HG03139 (cell line): ENCODE measurements around the gene HAGHL.

Source experiments
- ATAC-seq: cut with Tn5 transposase; IDR thresholded peaks from one replicate; pipeline ENCODE4 v1.9.1; 2021; ENCODE audit not compliant: unreplicated experiment

Gene HAGHL, protein sequence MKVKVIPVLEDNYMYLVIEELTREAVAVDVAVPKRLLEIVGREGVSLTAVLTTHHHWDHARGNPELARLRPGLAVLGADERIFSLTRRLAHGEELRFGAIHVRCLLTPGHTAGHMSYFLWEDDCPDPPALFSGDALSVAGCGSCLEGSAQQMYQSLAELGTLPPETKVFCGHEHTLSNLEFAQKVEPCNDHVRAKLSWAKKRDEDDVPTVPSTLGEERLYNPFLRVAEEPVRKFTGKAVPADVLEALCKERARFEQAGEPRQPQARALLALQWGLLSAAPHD

DNA sequence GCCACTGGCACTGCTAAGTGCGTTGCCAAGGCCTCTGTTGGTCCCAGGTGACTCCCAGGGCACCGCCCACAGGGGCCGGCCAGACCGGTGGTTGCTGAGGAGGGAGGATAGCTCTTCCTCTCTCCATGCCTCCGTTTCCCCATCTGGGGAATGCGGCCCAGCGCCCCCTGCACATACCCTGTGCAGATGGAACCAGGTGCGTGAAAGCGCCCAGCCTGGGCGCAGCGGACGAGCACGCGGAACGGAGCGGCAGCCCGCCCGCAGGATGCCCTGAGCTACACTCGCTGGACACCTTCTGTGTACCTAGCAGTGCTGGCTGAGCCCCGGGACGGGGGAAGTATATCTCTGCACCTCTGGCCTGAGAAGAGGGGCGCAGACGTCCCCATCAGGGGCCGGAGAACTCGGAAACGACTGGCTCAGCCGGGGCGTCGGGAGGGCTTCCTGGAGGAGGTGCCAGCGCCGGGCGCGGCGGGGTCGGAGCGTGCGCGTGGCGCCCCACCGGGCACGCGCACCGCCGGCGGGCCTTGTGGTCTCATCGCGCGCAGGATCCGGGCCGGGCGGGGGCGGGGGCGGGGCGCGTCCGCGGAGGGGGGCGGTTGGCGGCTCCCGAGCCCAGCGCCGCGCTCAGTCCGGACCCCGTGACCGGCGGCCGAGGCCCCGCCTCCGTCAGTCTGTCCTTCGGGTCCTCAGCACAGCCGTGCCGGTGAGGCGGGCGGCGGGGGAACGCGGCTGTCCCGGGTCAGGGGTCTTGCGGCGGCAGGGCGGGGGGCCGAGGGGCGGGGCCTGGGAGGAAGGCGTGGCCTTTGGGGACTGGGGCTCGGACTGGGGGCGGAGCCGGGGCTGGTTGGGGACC, at the start of gene HAGHL, which contains the start of gene CCDC78:
HAGHL (plus strand) TSS at position 669 of the 853 bp plus-strand sequence. CDS start 404 bp downstream, outside the sequence.
CCDC78 (minus strand) TSS at position 6 of the 853 bp plus-strand sequence. CDS start 76 bp downstream, outside the sequence.
- ATAC-seq = no peak

DNA sequence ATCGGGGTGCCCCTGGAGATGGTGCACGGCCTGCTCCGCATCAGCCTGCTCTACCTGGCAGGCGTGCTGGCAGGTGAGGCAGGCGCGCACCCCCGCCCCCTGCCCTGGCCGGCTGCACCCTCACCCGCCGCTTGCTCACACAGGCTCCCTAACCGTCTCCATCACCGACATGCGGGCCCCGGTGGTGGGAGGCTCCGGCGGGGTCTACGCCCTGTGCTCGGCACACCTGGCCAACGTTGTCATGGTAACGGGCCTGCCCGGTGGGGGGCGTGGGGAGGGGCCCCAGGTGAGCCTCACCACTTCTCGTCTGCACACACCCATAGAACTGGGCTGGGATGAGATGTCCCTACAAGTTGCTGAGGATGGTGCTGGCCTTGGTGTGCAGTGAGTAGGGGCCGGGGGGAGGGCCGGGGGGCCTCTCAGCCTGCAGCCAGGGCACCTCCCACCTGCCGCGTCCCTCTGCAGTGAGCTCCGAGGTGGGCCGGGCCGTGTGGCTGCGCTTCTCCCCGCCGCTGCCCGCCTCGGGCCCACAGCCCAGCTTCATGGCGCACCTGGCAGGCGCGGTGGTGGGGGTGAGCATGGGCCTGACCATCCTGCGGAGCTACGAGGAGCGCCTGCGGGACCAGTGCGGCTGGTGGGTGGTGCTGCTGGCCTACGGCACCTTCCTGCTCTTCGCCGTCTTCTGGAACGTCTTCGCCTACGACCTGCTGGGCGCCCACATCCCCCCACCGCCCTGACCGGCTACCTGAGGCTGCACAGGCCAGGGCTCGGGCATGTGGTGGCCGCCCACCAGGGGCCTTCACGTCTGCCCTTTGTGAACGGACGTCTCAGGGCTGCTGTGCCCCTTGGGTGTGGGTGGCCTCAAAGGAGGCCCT, 49.4 kb upstream of the HAGHL start:
- ATAC-seq = no peak

DNA sequence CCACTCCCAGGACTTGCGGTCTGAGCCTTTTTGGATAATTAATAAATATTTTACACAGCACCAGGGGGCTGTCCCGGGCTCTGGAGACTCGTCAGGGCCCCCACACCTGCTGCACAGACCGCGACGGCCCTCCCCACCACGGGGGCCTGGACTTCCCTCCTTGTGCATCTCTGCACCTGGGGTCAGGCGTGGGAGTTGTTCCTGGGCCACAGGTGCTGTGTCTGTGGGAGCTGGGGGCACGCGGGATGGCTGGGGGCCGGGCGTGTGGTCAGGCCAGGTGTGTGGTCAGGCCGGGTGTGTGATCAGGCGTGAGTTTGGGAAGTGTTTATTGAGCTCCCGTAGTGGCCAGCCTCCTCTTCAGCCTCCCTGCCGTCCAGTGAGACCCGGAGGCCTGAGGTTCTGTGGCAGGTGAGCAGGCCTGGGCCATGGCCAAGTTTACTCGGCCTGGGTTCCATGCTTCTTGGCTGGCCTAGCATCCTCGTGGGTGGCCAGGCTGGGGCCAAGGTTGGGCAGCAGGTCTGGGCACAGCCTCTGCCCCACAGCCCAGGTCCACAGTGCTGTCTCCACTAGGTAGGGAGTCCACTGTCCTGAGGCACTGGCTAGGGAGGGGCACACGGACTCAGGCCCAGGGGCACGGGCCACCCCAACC, 48.6 kb upstream of the HAGHL start:
- ATAC-seq = no peak

DNA sequence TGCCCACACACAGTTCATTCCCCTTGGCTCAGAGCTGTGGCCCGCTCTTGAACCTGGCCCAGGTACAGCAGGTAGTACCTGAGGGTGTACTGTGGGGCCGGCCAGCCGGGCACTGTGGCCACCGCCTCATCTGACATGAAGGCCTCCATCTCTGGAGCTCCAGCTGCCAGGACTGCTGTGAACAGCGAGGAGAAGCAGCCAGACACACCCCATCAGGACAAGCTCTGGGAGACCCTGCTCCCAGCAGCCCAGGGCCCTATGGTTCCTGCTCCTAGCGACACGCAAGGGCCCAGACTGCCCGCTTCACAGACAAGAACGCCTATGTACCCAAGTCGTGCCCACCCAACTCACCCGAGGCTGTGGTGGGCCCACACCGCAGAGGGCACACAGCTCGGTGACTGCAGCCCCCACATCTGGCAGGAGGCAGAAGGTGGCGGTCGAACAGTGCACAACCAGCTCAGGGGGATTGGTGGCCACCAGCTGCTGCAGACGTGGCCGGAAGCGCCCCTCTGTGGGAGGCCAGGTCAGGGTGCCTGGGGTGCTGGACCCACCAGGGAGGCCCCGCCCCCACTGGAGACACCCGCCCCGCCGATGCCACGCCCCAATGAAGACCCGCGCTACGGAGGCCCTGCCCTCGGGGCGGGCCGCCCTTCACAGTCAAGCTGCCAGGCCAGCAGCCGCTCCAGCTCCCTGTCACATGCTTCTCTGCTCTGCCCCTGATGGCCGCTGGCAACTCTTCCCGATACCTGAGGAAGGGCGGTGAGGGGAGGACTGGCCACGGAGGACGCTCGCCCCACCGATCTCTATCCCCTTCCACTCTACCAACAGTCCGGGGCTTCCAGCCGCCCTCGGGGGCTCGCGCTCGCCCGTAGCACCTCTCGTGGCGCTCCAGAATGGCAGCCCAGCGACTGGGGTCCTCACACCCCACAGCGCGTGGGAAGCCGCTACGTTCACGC, 47.8 kb upstream of the HAGHL start:
- no peak for ATAC-seq

DNA sequence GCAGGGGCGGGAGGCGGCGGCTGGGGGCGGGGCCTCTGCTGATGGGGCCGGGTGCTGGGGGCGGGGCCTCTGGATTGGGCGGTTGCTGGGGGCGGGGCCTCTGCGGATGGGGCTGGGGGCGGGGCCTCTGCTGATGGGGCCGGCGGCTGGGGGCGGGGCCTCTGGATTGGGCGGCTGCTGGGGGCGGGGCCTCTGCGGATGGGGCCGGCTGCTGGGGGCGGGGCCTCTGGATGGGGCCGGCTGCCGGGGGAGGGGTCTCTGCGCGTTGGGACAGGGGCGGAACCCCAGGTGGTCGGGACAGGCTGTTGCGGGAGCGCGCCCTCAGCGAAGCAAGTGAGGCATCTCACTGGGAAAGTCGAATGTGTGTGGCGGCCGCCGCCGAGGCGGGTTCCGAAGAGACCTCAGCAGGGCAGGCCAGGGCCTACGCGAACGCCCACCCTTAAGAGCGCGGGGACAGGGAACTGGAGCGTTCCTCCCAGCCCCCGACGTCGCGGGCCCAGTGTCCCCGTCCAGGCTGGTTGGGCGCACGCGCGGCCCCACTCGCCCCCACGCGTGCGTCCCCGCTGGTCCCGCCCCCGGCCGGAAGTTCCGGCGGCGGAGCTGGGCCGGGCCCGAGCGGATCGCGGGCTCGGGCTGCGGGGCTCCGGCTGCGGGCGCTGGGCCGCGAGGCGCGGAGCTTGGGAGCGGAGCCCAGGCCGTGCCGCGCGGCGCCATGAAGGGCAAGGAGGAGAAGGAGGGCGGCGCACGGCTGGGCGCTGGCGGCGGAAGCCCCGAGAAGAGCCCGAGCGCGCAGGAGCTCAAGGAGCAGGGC, 46.9 kb upstream of the HAGHL start, which contains the start of gene STUB1:
STUB1 (plus strand) TSS at position 597 of the 811 bp plus-strand sequence; CDS start at position 713, 116 bp downstream.
- no peak for ATAC-seq

DNA sequence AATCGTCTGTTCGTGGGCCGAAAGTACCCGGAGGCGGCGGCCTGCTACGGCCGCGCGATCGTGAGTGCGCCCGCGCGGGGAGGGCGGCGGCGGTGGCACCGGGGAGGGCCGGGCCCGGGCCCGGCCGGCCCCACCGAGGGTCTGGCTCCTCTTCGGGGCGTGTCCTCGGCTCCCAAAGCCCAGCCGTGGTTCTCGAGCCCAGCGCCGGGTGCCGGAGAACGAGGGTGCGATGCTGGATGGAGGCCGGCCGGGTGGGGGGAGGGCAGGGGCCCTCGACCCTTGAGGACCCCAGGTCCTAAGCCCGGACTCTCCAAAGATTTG, 46.3 kb upstream of the HAGHL start:
- no peak for ATAC-seq

DNA sequence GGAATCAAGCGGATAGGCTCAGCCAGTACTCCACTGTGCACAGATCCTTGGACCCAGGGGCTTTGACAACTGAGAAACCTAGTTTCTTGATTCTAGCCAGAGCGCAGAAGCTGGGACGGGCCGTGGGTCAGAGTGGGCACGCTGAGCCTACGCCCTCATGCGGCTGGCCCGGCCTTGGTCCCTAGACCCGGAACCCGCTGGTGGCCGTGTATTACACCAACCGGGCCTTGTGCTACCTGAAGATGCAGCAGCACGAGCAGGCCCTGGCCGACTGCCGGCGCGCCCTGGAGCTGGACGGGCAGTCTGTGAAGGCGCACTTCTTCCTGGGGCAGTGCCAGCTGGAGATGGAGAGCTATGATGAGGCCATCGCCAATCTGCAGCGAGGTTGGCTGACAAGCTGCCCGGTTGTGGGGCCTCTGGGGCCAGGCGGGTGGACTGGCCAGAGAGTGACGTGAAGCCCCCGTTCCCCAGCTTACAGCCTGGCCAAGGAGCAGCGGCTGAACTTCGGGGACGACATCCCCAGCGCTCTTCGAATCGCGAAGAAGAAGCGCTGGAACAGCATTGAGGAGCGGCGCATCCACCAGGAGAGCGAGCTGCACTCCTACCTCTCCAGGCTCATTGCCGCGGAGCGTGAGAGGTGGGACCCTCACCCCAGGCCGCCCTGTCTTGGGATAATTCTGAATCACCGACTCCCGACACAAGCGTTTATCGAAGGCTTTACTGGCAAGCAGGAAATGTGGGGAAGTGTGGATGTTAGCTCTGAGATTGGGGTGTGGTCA, 45.8 kb upstream of the HAGHL start:
- ATAC-seq = no peak

DNA sequence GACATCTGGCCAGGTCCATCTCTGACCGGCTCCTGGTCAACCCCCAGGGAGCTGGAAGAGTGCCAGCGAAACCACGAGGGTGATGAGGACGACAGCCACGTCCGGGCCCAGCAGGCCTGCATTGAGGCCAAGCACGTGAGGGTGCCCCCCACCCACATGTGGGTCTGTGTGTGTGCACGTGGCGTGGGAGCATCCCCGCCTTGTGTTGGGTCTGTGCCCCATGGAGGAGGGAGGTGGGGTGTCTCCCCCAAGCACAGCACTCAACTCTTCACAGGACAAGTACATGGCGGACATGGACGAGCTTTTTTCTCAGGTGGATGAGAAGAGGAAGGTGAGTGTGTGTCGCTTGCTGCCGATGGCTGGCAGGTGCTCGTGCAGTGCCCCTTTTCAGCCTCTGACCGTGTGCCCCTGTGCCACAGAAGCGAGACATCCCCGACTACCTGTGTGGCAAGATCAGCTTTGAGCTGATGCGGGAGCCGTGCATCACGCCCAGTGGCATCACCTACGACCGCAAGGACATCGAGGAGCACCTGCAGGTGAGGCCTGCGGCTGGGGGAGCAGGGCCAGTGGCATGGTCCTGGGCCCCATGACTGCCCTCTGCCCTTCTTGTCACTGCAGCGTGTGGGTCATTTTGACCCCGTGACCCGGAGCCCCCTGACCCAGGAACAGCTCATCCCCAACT, 45.0 kb upstream of the HAGHL start:
- ATAC-seq = no peak

DNA sequence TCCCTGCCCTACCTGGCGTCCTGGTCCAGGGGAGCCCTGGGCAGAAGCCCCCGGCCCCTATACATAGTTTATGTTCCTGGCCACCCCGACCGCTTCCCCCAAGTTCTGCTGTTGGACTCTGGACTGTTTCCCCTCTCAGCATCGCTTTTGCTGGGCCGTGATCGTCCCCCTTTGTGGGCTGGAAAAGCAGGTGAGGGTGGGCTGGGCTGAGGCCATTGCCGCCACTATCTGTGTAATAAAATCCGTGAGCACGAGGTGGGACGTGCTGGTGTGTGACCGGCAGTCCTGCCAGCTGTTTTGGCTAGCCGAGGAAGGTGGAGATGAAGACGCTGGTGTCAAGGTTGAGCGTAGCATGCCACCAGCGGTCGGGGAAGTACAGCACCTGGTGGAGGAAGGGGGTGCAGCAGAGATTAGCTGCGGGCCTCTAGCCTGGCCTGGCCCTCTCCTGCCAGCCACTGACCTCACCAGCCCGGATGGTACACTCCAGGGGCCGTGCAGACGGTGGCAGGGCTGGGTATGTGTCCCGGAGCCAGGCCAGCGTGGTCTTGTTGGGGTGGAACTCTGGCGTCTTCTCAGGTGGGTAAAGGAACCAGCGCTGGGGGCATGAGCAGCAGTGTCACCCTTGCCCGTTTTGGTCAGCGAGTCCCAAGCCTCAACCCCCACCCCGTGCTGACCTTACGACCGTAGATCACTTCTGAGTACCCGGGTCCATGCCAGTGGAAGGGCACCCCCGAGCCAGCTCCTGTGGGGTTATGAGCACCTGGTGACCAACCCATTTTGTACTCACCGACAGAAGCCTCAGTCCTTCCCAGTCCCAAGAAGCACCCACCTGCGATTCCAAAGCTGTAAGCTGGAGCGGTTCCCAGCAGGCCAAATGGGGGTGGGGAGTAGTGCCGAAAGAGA, 44.2 kb upstream of the HAGHL start:
- no peak for ATAC-seq

DNA sequence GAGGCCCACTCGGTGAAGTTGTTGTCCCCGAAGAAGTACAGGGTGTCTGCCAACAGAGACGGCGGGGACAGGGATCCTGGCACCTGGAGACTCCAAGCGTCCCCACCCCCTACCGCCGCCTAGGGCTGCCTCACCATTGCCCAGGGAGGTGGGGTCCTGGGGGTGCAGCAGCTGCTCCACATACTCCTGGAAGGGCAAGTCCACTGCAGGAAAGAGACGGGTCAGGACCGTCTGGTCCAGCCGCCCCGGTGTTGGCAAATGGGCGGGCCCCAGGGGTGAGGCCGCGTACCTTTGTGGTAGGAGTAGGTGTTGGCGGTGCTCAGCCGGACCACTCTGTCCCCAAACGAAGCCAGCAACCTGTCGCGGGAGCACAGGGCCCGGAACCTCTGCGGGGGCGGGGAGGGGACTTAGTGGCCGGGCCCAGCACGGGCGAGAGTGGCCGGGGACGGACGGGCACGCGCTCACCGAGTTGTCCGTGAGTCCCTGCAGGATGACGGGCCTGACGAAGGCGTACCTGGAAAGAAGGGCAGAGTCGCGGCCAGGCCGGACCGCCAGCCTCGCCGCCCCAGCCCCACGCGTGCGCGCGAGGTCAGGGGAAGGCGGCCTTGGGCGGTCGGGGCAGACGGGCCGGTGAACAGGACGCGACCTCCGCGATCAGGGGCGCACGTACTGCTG, 43.4 kb upstream of the HAGHL start:
- ATAC-seq = no peak

DNA sequence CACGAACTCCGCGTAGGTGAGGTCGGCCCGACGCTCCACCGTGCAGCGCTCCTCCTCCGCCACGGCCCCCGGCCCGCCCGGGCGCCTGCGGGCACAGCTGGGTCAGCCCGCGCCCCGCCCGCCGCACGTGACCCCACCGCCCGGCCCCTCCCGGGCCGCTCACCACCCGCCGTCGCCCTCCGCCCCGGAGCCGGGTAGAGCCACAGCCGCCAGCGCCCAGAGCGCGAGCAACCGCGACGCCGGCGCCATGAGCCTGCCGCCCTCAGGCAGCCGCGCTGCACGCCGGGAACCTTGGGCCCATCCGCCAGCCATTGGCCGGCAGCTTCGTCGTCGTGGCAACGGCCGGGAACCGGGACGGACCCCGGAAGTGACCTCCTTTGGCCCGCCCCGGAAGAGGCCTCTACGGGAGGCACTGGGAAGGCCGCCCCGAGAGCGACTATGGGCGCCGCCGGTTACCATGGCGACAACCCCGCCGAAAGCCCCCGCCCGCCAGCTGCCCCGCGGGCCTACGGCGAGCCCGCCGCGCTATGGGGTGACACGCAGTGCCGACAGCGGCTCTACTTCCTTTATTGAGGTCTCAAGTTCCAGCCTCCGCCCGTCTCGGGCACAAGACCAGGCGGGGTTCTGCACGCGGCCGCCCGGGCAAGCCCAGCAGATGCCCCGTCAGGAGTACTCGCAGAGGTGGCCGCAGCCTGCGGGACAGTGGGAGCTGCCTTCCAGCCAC, 42.7 kb upstream of the HAGHL start, which contains the start of gene JMJD8:
JMJD8 (minus strand) TSS at position 264 of the 724 bp plus-strand sequence; CDS start at position 249, 15 bp downstream.
- peak; percentile 35 for ATAC-seq

DNA sequence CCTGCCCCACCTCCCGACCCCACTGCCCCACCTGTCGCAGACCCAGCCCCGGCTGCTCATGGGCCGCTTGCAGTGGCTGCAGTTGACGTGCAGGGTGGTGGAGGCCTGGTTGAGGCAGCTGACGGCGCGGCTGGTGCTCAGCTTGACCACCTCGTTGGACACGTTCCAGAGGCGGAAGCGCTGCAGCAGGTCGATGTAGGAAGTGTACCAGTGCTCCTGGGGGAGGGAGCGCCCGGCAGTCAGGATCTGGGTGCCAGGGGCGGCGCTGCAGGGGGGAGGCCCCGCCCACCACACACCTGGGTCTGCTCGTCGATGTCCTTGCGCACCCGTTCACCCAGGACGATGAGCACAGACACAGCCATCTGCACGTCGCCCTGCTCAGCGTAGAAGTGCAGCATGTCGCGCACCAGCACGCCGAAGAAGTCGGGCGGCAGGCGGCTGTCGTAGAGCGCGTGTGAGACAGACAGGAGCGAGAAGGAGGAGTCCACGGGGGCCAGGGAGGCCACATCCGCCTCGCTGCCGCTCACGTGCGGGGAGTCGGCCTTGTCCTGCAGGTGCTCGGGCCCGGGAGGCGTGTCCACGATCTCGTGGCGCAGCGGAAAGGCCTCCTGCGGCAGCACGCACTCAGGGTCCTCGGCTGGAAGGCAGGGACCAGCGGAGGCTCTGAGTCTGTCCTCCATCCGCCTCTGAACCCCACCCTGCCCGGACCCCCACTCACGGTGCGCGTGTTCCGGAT, 41.8 kb upstream of the HAGHL start:
- no peak for ATAC-seq

DNA sequence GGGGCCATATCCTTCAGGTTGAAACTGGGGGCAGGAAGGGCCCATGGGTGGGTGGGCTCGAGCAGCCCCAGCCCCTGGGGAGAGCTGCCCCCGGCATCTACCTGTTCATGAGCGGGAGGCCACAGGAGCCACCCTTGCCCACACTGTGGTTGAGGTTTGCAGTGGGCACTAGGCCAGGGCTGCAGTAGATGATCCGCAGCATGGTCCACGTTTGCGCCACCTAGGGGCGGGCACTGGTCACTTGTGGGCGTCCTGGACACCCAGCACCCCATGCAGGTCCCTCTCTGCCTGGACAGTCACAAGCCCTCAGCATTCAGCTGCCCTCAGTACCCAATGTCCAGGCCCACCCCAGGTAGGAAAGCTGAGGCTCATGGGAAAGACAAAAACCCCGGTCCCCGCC, 40.9 kb upstream of the HAGHL start:
- ATAC-seq = no peak
